PC-9 (cell line): Measurements from ENCODE around the gene ARSD. TPM values are rescaled to one million over a fixed set of nuclear protein-coding genes. Genes with fewer than 3 reads are reported as not detected.
"Not testable (repeated sequence)": the region's sequence is repeated elsewhere in the genome, so short reads cannot be mapped to it uniquely, and the experiment has no call there.

Experiments
- BruUV-seq: library from RNA; stranded (reverse); fragments of 400-500 nt; replicated peaks from 2 replicates; lab custom pipeline; 2021; lab: Mats Ljungman, UMichigan
- CTCF ChIA-PET: fragments of 300-600 bp; sonication (Branson Sonifier 250); formaldehyde crosslinking; loops from one replicate; lab custom pipeline; 2022; ENCODE audit warnings: antibody characterized with exemption; lab: Charles Lee
- POLR2A ChIA-PET: fragments of 300-600 bp; sonication (Branson Sonifier 250); formaldehyde crosslinking; loops from one replicate; lab custom pipeline; 2022; ENCODE audit warnings: antibody characterized with exemption; ENCODE audit not compliant: unreplicated experiment; lab: Charles Lee
- DNase-seq, 2 experiments: peaks; one replicate each; pipeline versions ENCODE4 v3.0.0 to v3.0.0-alpha.2; 2015 to 2022; ENCODE audit warnings: mixed read lengths in 1 of 2
- H2AFZ ChIP-seq: fragments of 200-600 bp; sonication (generic); 2 replicates; pipeline ENCODE4 v1.8.1; 2017; ENCODE audit warnings: antibody characterized with exemption
- H3F3A ChIP-seq: fragments of 200-600 bp; sonication (generic); 2 replicates; pipeline ENCODE4 v1.8.1; 2017; ENCODE audit warnings: antibody characterized with exemption, mild to moderate bottlenecking, low read depth; ENCODE audit not compliant: insufficient read depth
- H3K27ac ChIP-seq: fragments of 200-600 bp; sonication (generic); 2 replicates; pipeline ENCODE4 v1.6.1; 2016; ENCODE audit warnings: mixed run types
- H3K27me3 ChIP-seq: fragments of 200-600 bp; sonication (generic); 2 replicates; pipeline ENCODE4 v1.6.1; 2016; ENCODE audit warnings: low read depth, mixed run types; ENCODE audit not compliant: insufficient read depth
- H3K36me3 ChIP-seq: fragments of 200-600 bp; sonication (generic); 2 replicates; pipeline ENCODE4 v1.6.1; 2016; ENCODE audit warnings: low read depth, mixed run types
- H3K4me1 ChIP-seq: fragments of 200-600 bp; sonication (generic); replicated peaks from 2 replicates; pipeline ENCODE4 v1.6.1; 2016; ENCODE audit warnings: mixed run types; ENCODE audit not compliant: insufficient read depth
- H3K4me2 ChIP-seq: fragments of 200-600 bp; sonication (generic); 2 replicates; pipeline ENCODE4 v1.6.1; 2017; ENCODE audit warnings: mixed run types
- H3K4me3 ChIP-seq: fragments of 200-600 bp; sonication (generic); 2 replicates; pipeline ENCODE4 v1.6.1; 2016; ENCODE audit warnings: mixed run types
- H3K79me2 ChIP-seq: fragments of 200-600 bp; sonication (generic); 2 replicates; pipeline ENCODE4 v1.6.1; 2017; ENCODE audit warnings: low read depth, mixed run types
- H3K9me2 ChIP-seq: fragments of 200-600 bp; sonication (generic); 2 replicates; pipeline ENCODE4 v1.8.1; 2017; ENCODE audit warnings: mild to moderate bottlenecking; ENCODE audit not compliant: insufficient read depth
- H3K9me3 ChIP-seq: fragments of 200-600 bp; sonication (generic); 2 replicates; pipeline ENCODE4 v1.8.1; 2016; ENCODE audit warnings: low read depth; ENCODE audit not compliant: insufficient read depth
- H4K20me1 ChIP-seq: fragments of 200-600 bp; sonication (generic); 2 replicates; pipeline ENCODE4 v1.8.1; 2017; ENCODE audit not compliant: insufficient read depth
- EZH2 ChIP-seq: fragments of 200-600 bp; sonication (generic); IDR thresholded peaks from 2 replicates; pipeline ENCODE4 v1.8.0; 2017; ENCODE audit warnings: antibody characterized with exemption, low read depth
- intact Hi-C: fragments of 100-400 bp; cut with micrococcal nuclease; formaldehyde crosslinking; loops from one replicate; pipeline ENCODE4 v1.10.0; 2022; ENCODE audit not compliant: unreplicated experiment
- total RNA-seq: library from RNA; stranded (reverse); gene quantifications from 2 replicates; pipeline ENCODE4 v1.2.3, GENCODE V29; 2021
- TF ChIP-seq, protein P1 (sequence below): fragments of 200-600 bp; sonication (generic); conservative IDR thresholded peaks from 2 replicates; pipeline ENCODE4 v1.6.1; 2017; ENCODE audit warnings: mixed run types, antibody characterized with exemption, mild to moderate bottlenecking, moderate library complexity

The ARSD gene
- total RNA-seq, 1 experiment from 2014 or later = 15.5 TPM

DNA sequence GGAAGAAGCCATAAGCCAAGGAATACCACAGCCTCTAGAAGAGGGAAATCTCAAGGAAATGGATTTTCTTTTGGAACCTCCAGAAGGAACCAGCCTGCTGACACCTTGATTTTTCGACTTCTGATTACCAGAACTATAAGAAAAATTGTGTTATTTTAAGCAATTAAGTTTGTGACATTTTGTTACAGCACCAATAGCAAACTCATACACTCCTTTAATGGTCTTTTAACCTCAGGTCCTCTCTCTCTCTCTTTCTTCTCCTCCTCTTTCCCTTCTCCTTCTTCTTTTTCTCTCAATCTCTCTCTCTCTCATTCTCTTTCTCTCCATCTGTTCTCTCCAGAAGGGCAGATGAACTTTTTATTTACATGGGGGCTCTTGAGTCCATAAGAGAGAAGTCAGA is 26.3 kb downstream of the ARSD start:
- ChIA-PET POLR2A (no interaction called here), CTCF (no interaction called here)
- no peak for DNase-seq
- no peak overlapping the region for H3K4me2 ChIP-seq
- no peaks in the 10 kb centered on the region for H3K27me3 ChIP-seq
- no peak overlapping the region for H2AFZ ChIP-seq
- no peaks in the 10 kb centered on the region for H3K9me2 ChIP-seq
- H3K9me3 ChIP-seq = no peaks in the 10 kb centered on the region
- H3F3A ChIP-seq = peaks cover 9% of the 10 kb centered on the region; the same call in 1 of the 2 replicates
- no TSS peak for BruUV-seq
- no peak for TF ChIP-seq EZH2
- intact Hi-C loops = no loop called here
- no peaks in the 10 kb centered on the region for H3K79me2 ChIP-seq
- no peak overlapping the region for H3K4me3 ChIP-seq
- no peaks in the 10 kb centered on the region for H4K20me1 ChIP-seq
- H3K36me3 ChIP-seq = no peaks in the 10 kb centered on the region
- H3K27ac ChIP-seq = no peak overlapping the region
- H3K4me1 ChIP-seq = peaks cover 21% of the 10 kb centered on the region

DNA sequence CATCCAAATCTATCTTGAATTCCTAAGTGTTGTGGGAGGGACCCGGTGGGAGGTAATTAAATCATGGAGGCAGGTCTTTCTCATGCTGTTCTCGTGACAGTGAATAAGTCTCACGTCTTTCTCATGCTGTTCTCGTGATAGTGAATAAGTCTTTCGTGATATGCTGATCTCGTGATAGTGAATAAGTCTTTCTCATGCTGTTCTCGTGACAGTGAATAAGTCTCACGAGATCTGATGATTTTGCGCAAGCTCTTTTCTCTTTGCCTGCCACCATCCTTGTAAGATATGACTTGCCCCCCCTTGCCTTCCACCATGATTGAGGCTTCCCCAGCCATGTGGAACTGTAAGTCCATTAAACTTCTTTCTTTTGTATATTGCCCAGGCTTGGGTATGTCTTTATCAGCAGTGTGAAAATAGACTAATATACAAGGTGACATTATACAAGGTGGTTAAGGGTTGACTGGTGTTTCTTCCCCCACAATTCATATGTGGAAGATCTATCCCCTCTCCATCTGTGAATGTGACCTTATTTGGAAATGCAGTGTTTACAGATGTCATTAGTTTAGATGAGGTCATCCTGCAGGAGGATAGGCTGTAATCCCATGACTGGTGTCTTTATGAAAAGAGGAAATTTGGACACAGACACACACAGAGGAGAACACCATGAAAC is 27.6 kb downstream of the ARSD start:
- no peak overlapping the region for H3K4me2 ChIP-seq
- no peaks in the 10 kb centered on the region for H3K27me3 ChIP-seq
- no peak for DNase-seq
- intact Hi-C loops = no loop called here
- no peaks in the 10 kb centered on the region for H4K20me1 ChIP-seq
- H3K36me3 ChIP-seq = no peaks in the 10 kb centered on the region
- H3K27ac ChIP-seq = no peak overlapping the region
- TF ChIP-seq, protein P1, sequence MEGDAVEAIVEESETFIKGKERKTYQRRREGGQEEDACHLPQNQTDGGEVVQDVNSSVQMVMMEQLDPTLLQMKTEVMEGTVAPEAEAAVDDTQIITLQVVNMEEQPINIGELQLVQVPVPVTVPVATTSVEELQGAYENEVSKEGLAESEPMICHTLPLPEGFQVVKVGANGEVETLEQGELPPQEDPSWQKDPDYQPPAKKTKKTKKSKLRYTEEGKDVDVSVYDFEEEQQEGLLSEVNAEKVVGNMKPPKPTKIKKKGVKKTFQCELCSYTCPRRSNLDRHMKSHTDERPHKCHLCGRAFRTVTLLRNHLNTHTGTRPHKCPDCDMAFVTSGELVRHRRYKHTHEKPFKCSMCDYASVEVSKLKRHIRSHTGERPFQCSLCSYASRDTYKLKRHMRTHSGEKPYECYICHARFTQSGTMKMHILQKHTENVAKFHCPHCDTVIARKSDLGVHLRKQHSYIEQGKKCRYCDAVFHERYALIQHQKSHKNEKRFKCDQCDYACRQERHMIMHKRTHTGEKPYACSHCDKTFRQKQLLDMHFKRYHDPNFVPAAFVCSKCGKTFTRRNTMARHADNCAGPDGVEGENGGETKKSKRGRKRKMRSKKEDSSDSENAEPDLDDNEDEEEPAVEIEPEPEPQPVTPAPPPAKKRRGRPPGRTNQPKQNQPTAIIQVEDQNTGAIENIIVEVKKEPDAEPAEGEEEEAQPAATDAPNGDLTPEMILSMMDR = no peak
- TF ChIP-seq EZH2 = no peak
- H2AFZ ChIP-seq = no peak overlapping the region
- no peaks in the 10 kb centered on the region for H3K9me3 ChIP-seq
- no peaks in the 10 kb centered on the region for H3K9me2 ChIP-seq
- peaks cover 34% of the 10 kb centered on the region for H3K4me1 ChIP-seq
- H3K4me3 ChIP-seq = no peak overlapping the region
- H3F3A ChIP-seq = peaks cover 10% of the 10 kb centered on the region; the same call in 1 of the 2 replicates
- CTCF ChIA-PET = no interaction called here
- H3K79me2 ChIP-seq = no peaks in the 10 kb centered on the region
- POLR2A ChIA-PET = no interaction called here
- BruUV-seq = no TSS peak

DNA sequence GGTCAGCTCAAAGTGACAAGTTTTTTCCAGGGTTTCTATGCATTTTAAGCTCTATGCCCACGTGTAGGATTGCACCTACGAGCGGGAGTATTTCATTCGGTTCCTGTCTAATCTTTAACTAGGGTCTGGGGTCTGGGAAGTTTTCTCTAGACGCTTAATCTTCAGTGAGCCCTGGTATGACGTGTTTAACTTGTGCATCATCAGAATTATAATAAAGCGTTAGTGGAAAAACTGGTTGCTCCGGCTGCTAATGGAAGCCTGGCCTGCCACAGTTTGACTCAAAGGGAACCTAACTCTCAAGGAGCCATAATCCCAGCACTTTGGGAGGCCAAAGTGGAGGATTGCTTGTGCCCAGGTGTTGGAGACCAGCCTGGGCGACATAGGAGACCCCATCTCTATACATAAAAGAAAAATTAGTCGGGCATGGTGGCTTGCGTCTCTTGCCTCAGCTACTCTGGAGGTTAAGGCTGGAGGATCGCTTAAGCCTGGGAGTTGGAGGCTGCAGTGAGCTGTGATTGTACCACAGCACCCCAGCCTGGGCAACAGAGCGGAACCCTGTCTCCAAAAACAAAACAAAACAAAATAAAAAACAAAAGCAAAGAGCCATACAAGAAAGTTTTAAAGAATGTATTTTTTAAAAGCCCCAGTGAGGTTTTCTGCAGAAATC is 30.2 kb downstream of the ARSD start:
- no peaks in the 10 kb centered on the region for H4K20me1 ChIP-seq
- ChIA-PET CTCF (no interaction called here), POLR2A (no interaction called here)
- no peaks in the 10 kb centered on the region for H3K9me2 ChIP-seq
- DNase-seq = peak; percentile 31 to 72
- peak overlapping the region; percentile 46; the same call in 1 of the 2 replicates for H3K4me3 ChIP-seq
- H3K27ac ChIP-seq = peak overlapping the region; percentile 79
- BruUV-seq = no TSS peak
- peak overlapping the region; percentile 94 for H3K4me2 ChIP-seq
- no peaks in the 10 kb centered on the region for H3K9me3 ChIP-seq
- no peak for TF ChIP-seq EZH2
- TF ChIP-seq, protein P1 = no peak
- H3K27me3 ChIP-seq = no peaks in the 10 kb centered on the region
- no peak overlapping the region for H2AFZ ChIP-seq
- intact Hi-C loops = loop anchor here (2.0 kb wide), 2 partner anchors 30 to 128 kb away; partner anchors contain the start of gene ARSD
- peaks cover 44% of the 10 kb centered on the region for H3K4me1 ChIP-seq
- H3K36me3 ChIP-seq = no peaks in the 10 kb centered on the region
- peaks cover 18% of the 10 kb centered on the region; the same call in 1 of the 2 replicates for H3F3A ChIP-seq
- no peaks in the 10 kb centered on the region for H3K79me2 ChIP-seq

DNA sequence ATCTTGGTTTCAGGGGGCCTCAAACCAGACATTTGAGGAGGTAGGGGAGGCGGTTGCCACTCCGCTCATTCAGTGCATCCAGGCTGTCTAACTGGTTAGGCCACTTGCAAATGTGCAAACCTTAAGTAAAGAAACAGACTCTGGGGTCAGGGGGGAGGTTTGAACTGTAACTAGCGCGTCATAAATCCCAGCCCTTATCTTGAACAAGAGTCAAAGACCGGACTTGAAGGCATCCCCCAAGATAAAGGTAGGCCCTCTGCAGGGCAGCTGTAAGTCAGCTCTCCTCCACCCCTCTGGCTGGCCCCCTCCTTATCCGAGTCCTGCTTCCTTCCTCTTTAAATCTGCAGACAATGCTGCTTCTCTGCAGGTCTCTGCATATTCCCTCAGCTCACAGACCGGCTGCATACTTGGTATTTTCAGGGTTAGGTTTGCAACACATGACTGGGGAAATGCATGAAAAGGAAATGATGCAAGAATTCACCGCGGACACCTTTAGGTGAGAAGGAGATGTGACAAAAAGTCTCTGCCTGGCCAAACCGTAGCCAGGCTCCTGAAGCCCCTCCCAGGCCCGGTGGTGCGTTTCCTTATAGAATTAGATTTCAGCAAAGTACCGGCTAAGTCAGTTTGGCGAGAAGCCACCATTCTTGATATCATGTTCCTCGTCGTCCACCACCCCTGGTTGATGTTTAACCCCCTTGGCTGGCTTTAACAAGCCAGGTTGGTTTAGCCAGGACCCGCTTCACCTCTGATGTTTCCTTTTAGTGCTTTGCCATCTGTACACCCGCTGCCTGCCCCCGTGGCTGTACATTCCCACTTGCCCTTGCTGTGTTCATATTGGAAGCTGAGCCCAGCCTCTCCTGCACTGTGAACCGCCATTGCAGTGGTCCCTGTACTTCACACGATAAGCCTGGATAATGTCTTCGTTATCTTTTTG is 31.2 kb downstream of the ARSD start:
- DNase-seq = peak; percentile 45 to 88
- peak overlapping the region; percentile 78 for H2AFZ ChIP-seq
- H3K4me2 ChIP-seq = peak overlapping the region; percentile 94
- intact Hi-C loops = loop anchor here (2.0 kb wide), 2 partner anchors 31 to 129 kb away; partner anchors contain the start of gene ARSD
- H4K20me1 ChIP-seq, CTCF ChIA-PET, H3K9me3 ChIP-seq, H3K9me2 ChIP-seq, POLR2A ChIA-PET, H3K36me3 ChIP-seq, H3K79me2 ChIP-seq, H3K27me3 ChIP-seq: not testable (repeated sequence)
- H3K4me1 ChIP-seq = peaks cover 44% of the 10 kb centered on the region
- H3K27ac ChIP-seq = peak overlapping the region; percentile 79
- H3K4me3 ChIP-seq = peak overlapping the region; percentile 46
- TSS peak; percentile 72 for BruUV-seq
- H3F3A ChIP-seq = peaks cover 18% of the 10 kb centered on the region; the same call in 1 of the 2 replicates
